H9 (cell line): ENCODE measurements around the gene AP3D1. TPM values are rescaled to one million over a fixed set of nuclear protein-coding genes. Genes with fewer than 3 reads are reported as not detected.

Experiments
- DNase-seq: peaks from one replicate; pipeline ENCODE4 v3.0.0-alpha.2; 2017
- H2AFZ ChIP-seq: one replicate; pipeline ENCODE4 v1.6.1; 2013; ENCODE audit warnings: mild to moderate bottlenecking, low read length, control low read depth, moderate library complexity
- H2AK5ac ChIP-seq: 2 replicates; pipeline ENCODE4 v1.6.1; 2013; ENCODE audit warnings: low read length, control low read depth, mixed read lengths; ENCODE audit not compliant: insufficient read length
- H2BK120ac ChIP-seq: one replicate; pipeline ENCODE4 v1.6.1; 2013; ENCODE audit warnings: low read depth, mild to moderate bottlenecking, low read length, control low read depth, inconsistent platforms; ENCODE audit not compliant: poor library complexity, severe bottlenecking
- H2BK12ac ChIP-seq: 2 replicates; pipeline ENCODE4 v1.6.1; 2013; ENCODE audit warnings: low read length, control low read depth, mixed read lengths, low read depth; ENCODE audit not compliant: insufficient read length
- H2BK15ac ChIP-seq: 2 replicates; pipeline ENCODE4 v1.6.1; 2013; ENCODE audit warnings: low read depth, low read length, control low read depth
- H2BK20ac ChIP-seq: one replicate; pipeline ENCODE4 v1.6.1; 2013; ENCODE audit warnings: low read depth, mild to moderate bottlenecking, low read length, control low read depth, inconsistent platforms; ENCODE audit not compliant: poor library complexity, severe bottlenecking
- H2BK5ac ChIP-seq: 2 replicates; pipeline ENCODE4 v1.6.1; 2013; ENCODE audit warnings: low read length, control low read depth, mixed read lengths; ENCODE audit not compliant: insufficient read length
- H3K14ac ChIP-seq: 2 replicates; pipeline ENCODE4 v1.6.1; 2013; ENCODE audit warnings: low read length, control low read depth; ENCODE audit not compliant: insufficient read depth
- H3K18ac ChIP-seq: 2 replicates; pipeline ENCODE4 v1.6.1; 2013; ENCODE audit warnings: low read depth, mild to moderate bottlenecking, mixed read lengths, low read length, control low read depth; ENCODE audit not compliant: insufficient read length
- H3K23ac ChIP-seq: 2 replicates; pipeline ENCODE4 v1.6.1; 2013; ENCODE audit warnings: low read length, control low read depth, mixed read lengths, low read depth; ENCODE audit not compliant: insufficient read length
- H3K23me2 ChIP-seq: 2 replicates; pipeline ENCODE4 v1.6.1; 2013; ENCODE audit warnings: low read depth, mild to moderate bottlenecking, mixed read lengths, low read length, control low read depth; ENCODE audit not compliant: insufficient read length, poor library complexity, severe bottlenecking
- H3K27ac ChIP-seq: 2 replicates; pipeline ENCODE4 v1.5.1; 2013; ENCODE audit warnings: low read length, control low read depth, mixed read lengths, low read depth; ENCODE audit not compliant: insufficient read length
- H3K27me3 ChIP-seq: 2 replicates; pipeline ENCODE4 v1.6.1; 2013; ENCODE audit warnings: low read length, control low read depth, inconsistent platforms; ENCODE audit not compliant: insufficient read depth
- H3K4ac ChIP-seq: 2 replicates; pipeline ENCODE4 v1.6.1; 2013; ENCODE audit warnings: low read depth, mild to moderate bottlenecking, control low read depth, inconsistent platforms, low read length, moderate library complexity
- H3K4me1 ChIP-seq: 2 replicates; pipeline ENCODE4 v1.6.1; 2013; ENCODE audit warnings: low read length, control low read depth, inconsistent platforms; ENCODE audit not compliant: insufficient read depth
- H3K4me2 ChIP-seq: 2 replicates; pipeline ENCODE4 v1.6.1; 2013; ENCODE audit warnings: low read length, control low read depth, mixed read lengths; ENCODE audit not compliant: insufficient read length, insufficient read depth
- H3K56ac ChIP-seq: 2 replicates; pipeline ENCODE4 v1.6.1; 2013; ENCODE audit warnings: low read depth, mild to moderate bottlenecking, mixed read lengths, low read length, control low read depth; ENCODE audit not compliant: insufficient read length
- H3K79me1 ChIP-seq: 2 replicates; pipeline ENCODE4 v1.6.1; 2013; ENCODE audit warnings: low read depth, mild to moderate bottlenecking, moderate library complexity, low read length, control low read depth, inconsistent platforms; ENCODE audit not compliant: insufficient read depth, poor library complexity, severe bottlenecking
- H3K79me2 ChIP-seq: 2 replicates; pipeline ENCODE4 v1.6.1; 2013; ENCODE audit warnings: low read length, control low read depth, inconsistent platforms; ENCODE audit not compliant: insufficient read depth
- H3K9ac ChIP-seq: 2 replicates; pipeline ENCODE4 v1.6.1; 2013; ENCODE audit warnings: low read length, control low read depth, mixed read lengths; ENCODE audit not compliant: insufficient read length; ENCODE audit errors: extremely low read depth
- H3K9me3 ChIP-seq: one replicate; pipeline ENCODE4 v1.6.1; 2013; ENCODE audit warnings: low read depth, low read length, inconsistent platforms; ENCODE audit not compliant: control insufficient read depth
- H3T11ph ChIP-seq: one replicate; pipeline ENCODE4 v1.6.1; 2013; ENCODE audit warnings: mild to moderate bottlenecking, low read length, control low read depth, inconsistent platforms
- H4K20me1 ChIP-seq: one replicate; pipeline ENCODE4 v1.6.1; 2013; ENCODE audit not compliant: control insufficient read depth, insufficient read length, insufficient read depth
- H4K5ac ChIP-seq: 2 replicates; pipeline ENCODE4 v1.6.1; 2013; ENCODE audit warnings: low read depth, mild to moderate bottlenecking, mixed read lengths, low read length, control low read depth; ENCODE audit not compliant: insufficient read length
- H4K8ac ChIP-seq: replicated peaks from 2 replicates; pipeline ENCODE4 v1.6.1; 2013; ENCODE audit warnings: low read length, control low read depth, mixed read lengths, low read depth; ENCODE audit not compliant: insufficient read length
- H4K91ac ChIP-seq: 2 replicates; pipeline ENCODE4 v1.6.1; 2013; ENCODE audit warnings: low read depth, mild to moderate bottlenecking, moderate library complexity, mixed read lengths, low read length, control low read depth; ENCODE audit not compliant: insufficient read length
- H3K27ac Mint-ChIP-seq, 3 experiments: 2 replicates in 2 of 3; 3 replicates in 1 of 3; pipeline ENCODE4 v1.8.0; 2020 to 2021; ENCODE audit warnings: mixed read lengths in 3 of 3, mild to moderate bottlenecking in 1 of 3, moderate library complexity in 1 of 3
- H3K27me3 Mint-ChIP-seq: 2 replicates; pipeline ENCODE4 v1.8.0; 2021; ENCODE audit warnings: low read depth, mild to moderate bottlenecking, moderate library complexity, mixed read lengths
- H3K36me3 Mint-ChIP-seq, 3 experiments: 2 replicates in 2 of 3; 3 replicates in 1 of 3; pipeline ENCODE4 v1.8.0; 2020 to 2021; ENCODE audit warnings: low read depth in 3 of 3, mixed read lengths in 3 of 3; ENCODE audit not compliant: insufficient read depth in 1 of 3
- H3K4me1 Mint-ChIP-seq, 2 experiments: 2 replicates each; pipeline ENCODE4 v1.8.0; 2020; ENCODE audit warnings: mixed read lengths in 2 of 2
- H3K4me3 Mint-ChIP-seq, 2 experiments: 2 replicates in 1 of 2; 3 replicates in 1 of 2; pipeline ENCODE4 v1.8.0; 2020 to 2021; ENCODE audit warnings: mild to moderate bottlenecking in 2 of 2, mixed read lengths in 2 of 2, moderate library complexity in 1 of 2
- H3K9me3 Mint-ChIP-seq, 2 experiments: 2 replicates in 1 of 2; 3 replicates in 1 of 2; pipeline ENCODE4 v1.8.0; 2020; ENCODE audit warnings: mild to moderate bottlenecking in 2 of 2, mixed read lengths in 2 of 2, moderate library complexity in 1 of 2
- CTCF ChIP-seq: fragments of 200-600 bp; sonication (generic); conservative IDR thresholded peaks from 3 replicates; pipeline ENCODE4 v1.8.0; 2021; ENCODE audit warnings: antibody characterized with exemption, mild to moderate bottlenecking
- WGBS: extraction: QIAGEN DNeasy Blood & Tissue Kit; methylation state at CpG from one replicate; pipeline ENCODE4 v1.1.7; 2013; ENCODE audit warnings: missing lambda C conversion rate, low lambda C conversion rate, mixed read lengths; ENCODE audit not compliant: insufficient read length; ENCODE audit errors: extremely low coverage; 5-methylcytosine and 5-hydroxymethylcytosine counted together
- total RNA-seq: library from RNA; stranded (reverse); gene quantifications from 2 replicates; pipeline ENCODE4 v1.2.1, GENCODE V29; 2021

Gene AP3D1
- total RNA-seq, 1 experiment from 2014 or later, result 142 TPM

GRCh38 chr19:2194513-2195078, 43.2 kb upstream of the AP3D1 start:
- peaks cover 2% of the 10 kb centered on the region; the same call in 1 of the 2 replicates for H3K79me2 ChIP-seq

More at GRCh38 chr19:2194513-2195078, 43.2 kb upstream of the AP3D1 start:
- Mint-ChIP-seq H3K27ac (no peak overlapping the region; a peak in 1 of 7 replicates), H3K4me3 (no peak overlapping the region), H3K9me3 (no peaks in the 10 kb centered on the region), H3K4me1 (peaks cover 3 to 6% of the 10 kb centered on the region in 2 experiments; a peak in 3 of 4 replicates), H3K36me3 (peaks cover 21 to 48% (median 41%) of the 10 kb centered on the region in 3 experiments; a peak in 6 of 7 replicates), H3K27me3 (no peaks in the 10 kb centered on the region; the same call in 1 of the 2 replicates)
- Histone ChIP-seq H2AK5ac (no peak overlapping the region), H4K20me1 (peaks cover 3% of the 10 kb centered on the region), H4K8ac (no peak overlapping the region), H3K27ac (no peak overlapping the region), H2BK15ac (no peak overlapping the region), H3T11ph (no peak overlapping the region), H3K14ac (no peak overlapping the region; the same call in 1 of the 2 replicates), H4K5ac (no peak overlapping the region), H2BK20ac (no peak overlapping the region), H3K4me1 (no peaks in the 10 kb centered on the region), H3K23me2 (no peaks in the 10 kb centered on the region), H3K9ac (no peak overlapping the region), H3K4ac (no peak overlapping the region), H3K4me2 (no peak overlapping the region), H2BK120ac (no peak overlapping the region), H3K9me3 (no peaks in the 10 kb centered on the region), H4K91ac (no peak overlapping the region), H3K79me1 (no peaks in the 10 kb centered on the region), H2AFZ (no peak overlapping the region), H3K18ac (no peak overlapping the region), H2BK5ac (no peak overlapping the region), H3K27me3 (no peaks in the 10 kb centered on the region), H2BK12ac (no peak overlapping the region), H3K56ac (no peak overlapping the region), H3K23ac (no peak overlapping the region)
- TF ChIP-seq CTCF, result no peak
- no CpG with 5 or more reads among the region's 25 CpGs for WGBS
- no peak for DNase-seq
